ENCODE results near the gene VPS18. TPM values are rescaled to one million over a fixed set of nuclear protein-coding genes. Genes with fewer than 3 reads are reported as not detected.

VPS18 gene
- total RNA-seq, 2 donors from 2014 or later: 26.6 to 29.0 TPM

DNA sequence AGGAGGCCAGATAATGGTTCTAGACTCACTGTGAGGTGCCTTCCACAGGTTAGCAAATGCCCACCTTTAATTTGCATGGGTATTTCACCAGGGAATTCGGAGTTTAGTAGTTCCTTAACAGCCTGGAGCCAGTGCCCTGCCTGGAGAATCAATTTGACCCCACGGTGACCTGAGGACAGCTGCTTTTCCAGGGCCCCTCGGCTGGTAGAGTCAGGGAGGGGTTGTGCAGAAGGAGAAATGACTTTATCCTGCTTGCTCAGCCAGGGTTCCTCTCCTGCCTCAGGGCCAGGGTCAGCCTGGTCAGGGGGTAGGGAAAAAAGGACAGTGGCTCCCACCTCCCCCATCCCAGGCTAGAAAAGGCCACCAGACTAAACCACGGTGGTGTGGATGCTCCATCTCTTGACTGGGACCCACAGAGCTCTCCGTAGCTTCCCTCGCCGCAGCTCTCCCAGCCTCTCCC, 46.8 kb downstream of the VPS18 start:
- peaks cover 8% of the 10 kb centered on the region for H3K4me1 Mint-ChIP-seq
- WGBS, 2 experiments (ENCODE audit: insufficient coverage in 1 of 2, insufficient read length in 1 of 2): 39 to 54% methylated on average over 5 to 7 of the region's 7 CpGs
- no peaks in the 10 kb centered on the region for H3K36me3 Mint-ChIP-seq (ENCODE audit: low read depth)
- H3K4me3 Mint-ChIP-seq: peak overlapping the region; percentile 49
- no peaks in the 10 kb centered on the region for H3K9me3 ChIP-seq (ENCODE audit: control insufficient read depth, low read length)
- no peak overlapping the region for H3K9ac ChIP-seq (ENCODE audit: extremely low read depth, low read length, poor library complexity, severe bottlenecking)
- H3K27me3 ChIP-seq (ENCODE audit: control insufficient read depth, insufficient read depth, low read length, poor library complexity, severe bottlenecking): peaks cover 19% of the 10 kb centered on the region
- no peak for DNase-seq
- peak overlapping the region; percentile 72 for H3K27ac ChIP-seq (ENCODE audit: low read depth, low read length)
- H3K9me3 Mint-ChIP-seq: no peaks in the 10 kb centered on the region
- H3K4me3 ChIP-seq (ENCODE audit: low read length): peak overlapping the region; percentile 72
- peaks cover 72% of the 10 kb centered on the region for H3K27me3 Mint-ChIP-seq (ENCODE audit: insufficient read depth)
- H3K4me1 ChIP-seq (ENCODE audit: control insufficient read depth, insufficient read depth, low read length): no peaks in the 10 kb centered on the region
- no peak overlapping the region for H3K27ac Mint-ChIP-seq
- H3K36me3 ChIP-seq (ENCODE audit: control insufficient read depth, insufficient read depth, low read length): no peaks in the 10 kb centered on the region
- TF ChIP-seq, protein P1, sequence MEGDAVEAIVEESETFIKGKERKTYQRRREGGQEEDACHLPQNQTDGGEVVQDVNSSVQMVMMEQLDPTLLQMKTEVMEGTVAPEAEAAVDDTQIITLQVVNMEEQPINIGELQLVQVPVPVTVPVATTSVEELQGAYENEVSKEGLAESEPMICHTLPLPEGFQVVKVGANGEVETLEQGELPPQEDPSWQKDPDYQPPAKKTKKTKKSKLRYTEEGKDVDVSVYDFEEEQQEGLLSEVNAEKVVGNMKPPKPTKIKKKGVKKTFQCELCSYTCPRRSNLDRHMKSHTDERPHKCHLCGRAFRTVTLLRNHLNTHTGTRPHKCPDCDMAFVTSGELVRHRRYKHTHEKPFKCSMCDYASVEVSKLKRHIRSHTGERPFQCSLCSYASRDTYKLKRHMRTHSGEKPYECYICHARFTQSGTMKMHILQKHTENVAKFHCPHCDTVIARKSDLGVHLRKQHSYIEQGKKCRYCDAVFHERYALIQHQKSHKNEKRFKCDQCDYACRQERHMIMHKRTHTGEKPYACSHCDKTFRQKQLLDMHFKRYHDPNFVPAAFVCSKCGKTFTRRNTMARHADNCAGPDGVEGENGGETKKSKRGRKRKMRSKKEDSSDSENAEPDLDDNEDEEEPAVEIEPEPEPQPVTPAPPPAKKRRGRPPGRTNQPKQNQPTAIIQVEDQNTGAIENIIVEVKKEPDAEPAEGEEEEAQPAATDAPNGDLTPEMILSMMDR (conservative IDR thresholded peaks at IDR 0.05): no peak

DNA sequence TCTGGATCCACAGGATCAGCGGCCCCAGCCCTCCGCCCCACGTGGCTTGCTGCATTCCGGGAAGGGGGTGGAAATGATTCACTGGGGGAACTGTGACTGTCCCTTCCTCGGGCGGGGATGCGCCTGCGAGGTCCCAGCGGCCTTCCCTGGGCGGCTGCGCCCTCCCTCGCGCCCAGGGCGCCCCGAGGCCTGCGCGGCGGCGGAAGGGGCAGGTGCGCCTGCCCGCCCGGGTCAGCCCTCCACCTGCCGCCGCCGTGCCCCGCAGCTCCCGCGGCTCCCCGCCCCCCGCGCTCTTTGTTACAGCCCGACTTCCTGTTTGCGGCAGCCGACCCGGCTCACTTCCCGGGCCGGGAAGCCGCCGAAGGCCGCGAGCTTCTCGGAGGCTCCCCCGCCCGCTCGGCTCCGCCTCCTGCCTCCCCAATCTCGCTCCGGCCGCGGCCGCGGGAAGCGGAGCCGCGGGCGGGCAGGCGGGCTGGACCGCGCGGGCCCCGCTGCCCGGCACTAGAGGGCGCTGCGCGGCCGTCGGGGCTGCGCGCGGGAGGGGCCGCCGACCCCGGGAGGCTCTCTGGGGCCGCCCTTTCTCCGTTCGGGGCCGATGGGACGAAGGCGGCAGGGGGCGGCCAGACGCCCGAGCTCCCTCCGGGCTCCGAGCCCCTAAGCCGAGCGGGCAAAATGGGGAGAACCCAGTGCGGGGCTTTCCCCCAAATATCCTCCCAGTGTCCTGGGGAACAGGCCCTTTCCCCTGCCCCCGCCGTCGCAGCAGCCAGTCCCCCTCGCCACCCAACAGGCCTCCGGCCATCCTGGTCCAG, 47.5 kb downstream of the VPS18 start:
- Mint-ChIP-seq H3K4me1 (peaks cover 9% of the 10 kb centered on the region), H3K9me3 (no peaks in the 10 kb centered on the region), H3K36me3 (ENCODE audit: low read depth) (no peaks in the 10 kb centered on the region), H3K4me3 (peak overlapping the region; percentile 49), H3K27ac (no peak overlapping the region), H3K27me3 (ENCODE audit: insufficient read depth) (peaks cover 72% of the 10 kb centered on the region)
- no peaks in the 10 kb centered on the region for H3K4me1 ChIP-seq (ENCODE audit: control insufficient read depth, insufficient read depth, low read length)
- TF ChIP-seq, protein P1 (conservative IDR thresholded peaks at IDR 0.05): peak; percentile 78
- DNase-seq: peak; percentile 92
- no peaks in the 10 kb centered on the region for H3K9me3 ChIP-seq (ENCODE audit: control insufficient read depth, low read length)
- 1 to 4% methylated on average over 15 to 92 of the region's 92 CpGs for WGBS, 2 experiments (ENCODE audit: insufficient coverage in 1 of 2, insufficient read length in 1 of 2)
- peak overlapping the region; percentile 72 for H3K4me3 ChIP-seq (ENCODE audit: low read length)
- peaks cover 16% of the 10 kb centered on the region for H3K27me3 ChIP-seq (ENCODE audit: control insufficient read depth, insufficient read depth, low read length, poor library complexity, severe bottlenecking)
- peak overlapping the region; percentile 72 for H3K27ac ChIP-seq (ENCODE audit: low read depth, low read length)
- no peaks in the 10 kb centered on the region for H3K36me3 ChIP-seq (ENCODE audit: control insufficient read depth, insufficient read depth, low read length)
- no peak overlapping the region for H3K9ac ChIP-seq (ENCODE audit: extremely low read depth, low read length, poor library complexity, severe bottlenecking)

DNA sequence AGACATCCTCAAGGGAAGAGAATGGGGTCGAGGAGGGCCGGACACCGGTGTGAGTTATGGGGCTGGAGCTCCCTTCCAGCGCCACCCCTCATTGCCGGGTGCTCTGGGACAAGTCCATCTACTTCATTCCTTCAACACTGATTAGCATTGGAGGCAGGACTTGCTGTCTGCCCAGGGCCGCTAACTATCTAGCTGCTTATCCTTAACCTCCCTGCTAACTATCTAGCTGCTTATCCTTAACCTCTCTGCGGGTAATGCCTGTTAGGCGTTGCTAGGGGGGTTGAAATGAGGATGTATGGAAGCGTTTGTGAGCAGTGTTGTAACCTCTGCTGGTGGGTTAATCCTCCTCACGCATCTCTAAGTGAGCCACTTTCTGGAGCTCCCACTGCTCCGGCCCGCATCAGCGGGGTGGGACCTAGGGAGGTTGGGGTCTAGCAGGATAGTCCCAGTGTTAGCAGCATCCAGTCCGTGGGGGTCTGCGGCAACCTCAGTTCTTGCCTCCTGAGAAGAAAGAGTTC, 48.1 kb downstream of the VPS18 start:
- Mint-ChIP-seq H3K27ac (no peak overlapping the region), H3K9me3 (no peaks in the 10 kb centered on the region), H3K4me1 (peaks cover 9% of the 10 kb centered on the region), H3K36me3 (ENCODE audit: low read depth) (no peaks in the 10 kb centered on the region), H3K27me3 (ENCODE audit: insufficient read depth) (peaks cover 71% of the 10 kb centered on the region), H3K4me3 (peak overlapping the region; percentile 49)
- Histone ChIP-seq H3K4me3 (ENCODE audit: low read length) (peak overlapping the region; percentile 70), H3K27me3 (ENCODE audit: control insufficient read depth, insufficient read depth, low read length, poor library complexity, severe bottlenecking) (peaks cover 16% of the 10 kb centered on the region), H3K27ac (ENCODE audit: low read depth, low read length) (no peak overlapping the region), H3K9ac (ENCODE audit: extremely low read depth, low read length, poor library complexity, severe bottlenecking) (no peak overlapping the region), H3K4me1 (ENCODE audit: control insufficient read depth, insufficient read depth, low read length) (no peaks in the 10 kb centered on the region), H3K36me3 (ENCODE audit: control insufficient read depth, insufficient read depth, low read length) (no peaks in the 10 kb centered on the region), H3K9me3 (ENCODE audit: control insufficient read depth, low read length) (no peaks in the 10 kb centered on the region)
- 62 to 68% methylated on average over 9 to 15 of the region's 15 CpGs for WGBS, 2 experiments (ENCODE audit: insufficient coverage in 1 of 2, insufficient read length in 1 of 2)
- TF ChIP-seq, protein P1 (conservative IDR thresholded peaks at IDR 0.05): no peak
- DNase-seq: no peak

Measured in endodermal cell (in vitro differentiated cells).